HG03039 (cell line): ENCODE measurements around the gene HOXD12.

ENCODE experiments used
- ATAC-seq: cut with Tn5 transposase; IDR thresholded peaks from one replicate; pipeline ENCODE4 v1.9.1; 2021; ENCODE audit warnings: mild to moderate bottlenecking, moderate library complexity; ENCODE audit not compliant: unreplicated experiment

HOXD12 gene

GRCh38 chr2:176147210-176147799, 47.7 kb downstream of the HOXD12 start:
- ATAC-seq, result no peak

- ATAC-seq, result no peak
These were observed 48.4 kb downstream of the HOXD12 start for GRCh38 chr2:176147800-176148496.

GRCh38 chr2:176148751-176149421, 49.3 kb downstream of the HOXD12 start:
- ATAC-seq, result no peak

GRCh38 chr2:176149481-176149938, 49.9 kb downstream of the HOXD12 start:
- no peak for ATAC-seq

GRCh38 chr2:176149939-176150583, 50.5 kb downstream of the HOXD12 start:
- no peak for ATAC-seq

- no peak for ATAC-seq
These were observed 51.2 kb downstream of the HOXD12 start for GRCh38 chr2:176150584-176151441.

GRCh38 chr2:176151442-176152287, 52.1 kb downstream of the HOXD12 start, which contains the start of gene HOXD4:
TSS of gene HOXD4 (plus strand) at chr2:176151550. CDS start at chr2:176151634, 84 bp downstream.
- ATAC-seq, result no peak
